IMR-90 (cell line): ENCODE data around the gene RPS28. TPM values are rescaled to one million over a fixed set of nuclear protein-coding genes. Genes with fewer than 3 reads are reported as not detected.
A peak's percentile ranks its signal among the peaks of the same experiment; 100 is the strongest.

ENCODE experiments used
- ATAC-seq: fragments of 200-7000 bp; cut with Tn5 transposase; 2 replicates; pipeline ENCODE4 v1.9.1; 2020; ENCODE audit warnings: low read depth, mild to moderate bottlenecking, moderate library complexity
- BruUV-seq: library from RNA; stranded (reverse); fragments of 400-500 nt; replicated peaks from 2 replicates; lab custom pipeline; 2021; lab: Mats Ljungman, UMichigan
- CTCF ChIA-PET: fragments of 300-600 bp; formaldehyde crosslinking; extraction: SDS; loops from one replicate; lab custom pipeline; 2021; ENCODE audit warnings: antibody characterized with exemption; lab: Yijun Ruan, JAX
- POLR2A ChIA-PET: fragments of 300-600 bp; sonication (Branson Sonifier 250); formaldehyde crosslinking; loops from one replicate; lab custom pipeline; 2022; ENCODE audit warnings: antibody characterized with exemption; ENCODE audit not compliant: unreplicated experiment; lab: Charles Lee
- DNase-seq: peaks from one replicate; pipeline ENCODE4 v3.0.0; 2013
- H2AFZ ChIP-seq: replicated peaks from 2 replicates; pipeline ENCODE3; 2013; ENCODE audit warnings: low read length, mild to moderate bottlenecking; ENCODE audit not compliant: poor library complexity
- H2AK5ac ChIP-seq: 2 replicates; pipeline ENCODE4 v1.6.1; 2013; ENCODE audit warnings: low read depth, low read length, inconsistent platforms
- H2AK9ac ChIP-seq: replicated peaks from 2 replicates; pipeline ENCODE3; 2013; ENCODE audit warnings: mild to moderate bottlenecking, low read depth, low read length, moderate library complexity; ENCODE audit not compliant: poor library complexity
- H2BK120ac ChIP-seq: 2 replicates; pipeline ENCODE4 v1.6.1; 2013; ENCODE audit warnings: low read depth, low read length, inconsistent platforms
- H2BK15ac ChIP-seq: 3 replicates; pipeline ENCODE4 v1.6.1; 2013; ENCODE audit warnings: low read depth, low read length, inconsistent platforms
- H2BK20ac ChIP-seq: 2 replicates; pipeline ENCODE4 v1.6.1; 2013; ENCODE audit warnings: low read depth, mild to moderate bottlenecking, inconsistent platforms, low read length, moderate library complexity
- H2BK5ac ChIP-seq: 2 replicates; pipeline ENCODE4 v1.6.1; 2013; ENCODE audit warnings: mild to moderate bottlenecking, low read depth, low read length, inconsistent platforms; ENCODE audit not compliant: poor library complexity, severe bottlenecking
- H3K14ac ChIP-seq: replicated peaks from 2 replicates; pipeline ENCODE4 v1.6.1; 2013; ENCODE audit warnings: low read depth, low read length, inconsistent platforms
- H3K18ac ChIP-seq: 2 replicates; pipeline ENCODE4 v1.6.1; 2013; ENCODE audit warnings: low read depth, low read length, control low read depth
- H3K23ac ChIP-seq: 2 replicates; pipeline ENCODE4 v1.6.1; 2013; ENCODE audit warnings: low read depth, low read length, inconsistent platforms
- H3K27ac ChIP-seq: 2 replicates; pipeline ENCODE4 v1.5.1; 2013; ENCODE audit warnings: mild to moderate bottlenecking, control low read depth, low read length; ENCODE audit not compliant: insufficient read depth
- H3K27me3 ChIP-seq: 2 replicates; pipeline ENCODE4 v1.6.1; 2013; ENCODE audit warnings: low read length; ENCODE audit not compliant: control insufficient read depth, insufficient read depth
- H3K36me3 ChIP-seq: 2 replicates; pipeline ENCODE4 v1.6.1; 2013; ENCODE audit warnings: low read length, mixed read lengths; ENCODE audit not compliant: control insufficient read depth, insufficient read depth
- H3K4ac ChIP-seq: 2 replicates; pipeline ENCODE4 v1.6.1; 2013; ENCODE audit warnings: low read depth, low read length, inconsistent platforms
- H3K4me1 ChIP-seq: 2 replicates; pipeline ENCODE4 v1.6.1; 2013; ENCODE audit warnings: low read length, mixed read lengths; ENCODE audit not compliant: control insufficient read depth, insufficient read depth
- H3K4me2 ChIP-seq: 2 replicates; pipeline ENCODE4 v1.6.1; 2013; ENCODE audit warnings: low read depth, mild to moderate bottlenecking, control low read depth, low read length, moderate library complexity
- H3K4me3 ChIP-seq: 2 replicates; pipeline ENCODE4 v1.5.1; 2013; ENCODE audit warnings: low read depth, mild to moderate bottlenecking, control low read depth, low read length, moderate library complexity; ENCODE audit not compliant: insufficient read depth
- H3K56ac ChIP-seq: 2 replicates; pipeline ENCODE4 v1.6.1; 2013; ENCODE audit warnings: low read length, inconsistent platforms; ENCODE audit not compliant: insufficient read depth; ENCODE audit errors: extremely low read depth
- H3K79me1 ChIP-seq, 2 experiments: 2 replicates each; pipeline ENCODE4 v1.6.1; 2013; ENCODE audit warnings: low read length in 2 of 2, inconsistent platforms in 1 of 2, low read depth in 1 of 2
- H3K9ac ChIP-seq: 2 replicates; pipeline ENCODE4 v1.6.1; 2013; ENCODE audit warnings: low read depth, low read length, control low read depth
- H3K9me1 ChIP-seq: 2 replicates; pipeline ENCODE4 v1.6.1; 2013; ENCODE audit warnings: low read length, inconsistent platforms; ENCODE audit not compliant: insufficient read depth
- H3K9me3 ChIP-seq: 2 replicates; pipeline ENCODE4 v1.6.1; 2013; ENCODE audit warnings: low read length; ENCODE audit not compliant: control insufficient read depth, insufficient read depth
- H4K20me1 ChIP-seq: 2 replicates; pipeline ENCODE4 v1.6.1; 2013; ENCODE audit warnings: low read length, inconsistent platforms; ENCODE audit not compliant: insufficient read depth
- H4K5ac ChIP-seq: 2 replicates; pipeline ENCODE4 v1.6.1; 2013; ENCODE audit warnings: mild to moderate bottlenecking, low read depth, low read length, control low read depth
- H4K8ac ChIP-seq, 2 experiments: 2 replicates each; pipeline ENCODE4 v1.6.1; 2013; ENCODE audit warnings: low read depth in 2 of 2, low read length in 2 of 2, control low read depth in 1 of 2, inconsistent platforms in 1 of 2
- H4K91ac ChIP-seq: 2 replicates; pipeline ENCODE4 v1.6.1; 2013; ENCODE audit warnings: low read depth, low read length, inconsistent platforms; ENCODE audit not compliant: insufficient read depth
- BHLHE40 ChIP-seq: fragments of 150-350 bp; IDR thresholded peaks from 2 replicates; pipeline ENCODE4 v1.6.1; 2016; ENCODE audit warnings: mild to moderate bottlenecking, low read depth, low read length
- CEBPB ChIP-seq: IDR thresholded peaks from 2 replicates; pipeline ENCODE4 v1.6.1; 2012; ENCODE audit warnings: low read depth, low read length, improper control_type of control experiment
- CHD1 ChIP-seq: IDR thresholded peaks from 2 replicates; pipeline ENCODE4 v1.6.1; 2012; ENCODE audit warnings: low read depth, low read length, improper control_type of control experiment
- MAFK ChIP-seq: IDR thresholded peaks from 2 replicates; pipeline ENCODE4 v1.6.1; 2012; ENCODE audit warnings: low read depth, low read length, improper control_type of control experiment
- MXI1 ChIP-seq: IDR thresholded peaks from 2 replicates; pipeline ENCODE4 v1.6.1; 2012; ENCODE audit warnings: low read depth, mild to moderate bottlenecking, low read length, moderate library complexity, borderline replicate concordance
- POLR2A ChIP-seq: IDR thresholded peaks from 2 replicates; pipeline ENCODE4 v1.6.1; 2012; ENCODE audit warnings: mild to moderate bottlenecking, low read depth, low read length
- RAD21 ChIP-seq: IDR thresholded peaks from 2 replicates; pipeline ENCODE4 v1.6.1; 2012; ENCODE audit warnings: low read length, improper control_type of control experiment
- RCOR1 ChIP-seq: IDR thresholded peaks from 2 replicates; pipeline ENCODE4 v1.6.1; 2012; ENCODE audit warnings: mild to moderate bottlenecking, low read length, improper control_type of control experiment; ENCODE audit not compliant: insufficient replicate concordance
- RFX5 ChIP-seq: IDR thresholded peaks from 2 replicates; pipeline ENCODE4 v1.8.0; 2012; ENCODE audit warnings: low read depth, mild to moderate bottlenecking, low read length, moderate library complexity
- WGBS, 2 experiments: methylation state at CpG; one replicate each; pipeline versions ENCODE4 v1.1.5 to v1.1.7; 2013; ENCODE audit warnings: missing lambda C conversion rate in 2 of 2; ENCODE audit not compliant: insufficient read length in 1 of 2; ENCODE audit errors: extremely low coverage in 2 of 2; 5-methylcytosine and 5-hydroxymethylcytosine counted together
- dilution Hi-C: fragments of 300-500 bp; cut with HindIII; formaldehyde crosslinking; loops from one replicate; pipeline ENCODE4 v1.14.3; 2018; ENCODE audit warnings: low sequenced_read_pairs; ENCODE audit not compliant: unreplicated experiment
- in situ Hi-C: fragments of 300-500 bp; cut with MboI; formaldehyde crosslinking; loops from 3 replicates; pipeline ENCODE4 v1.14.3; 2019; ENCODE audit warnings: low sequenced_read_pairs, inconsistent platforms, mixed read lengths
- intact Hi-C: fragments of 100-400 bp; cut with micrococcal nuclease; formaldehyde crosslinking; loops from 2 replicates; pipeline ENCODE4 v1.10.0; 2022
- polyA plus RNA-seq, 3 experiments: library from polyadenylated mRNA; depleted of rRNA; stranded (reverse); fragments of >200 nt; gene quantifications; 2 replicates each; pipeline ENCODE4 v1.2.3, GENCODE V29; 2012; ENCODE audit warnings: low replicate concordance in 1 of 3
- total RNA-seq: library from RNA; depleted of rRNA; stranded (reverse); fragments of >200 nt; gene quantifications from 2 replicates; pipeline ENCODE4 v1.2.3, GENCODE V29; 2012
- TF ChIP-seq, protein P1 (sequence below): conservative IDR thresholded peaks from 2 replicates; pipeline ENCODE4 v1.5.1; 2012; ENCODE audit warnings: mild to moderate bottlenecking, low read depth, low read length, improper control_type of control experiment
- TF ChIP-seq, protein P2 (sequence below): fragments of 150-350 bp; IDR thresholded peaks from 2 replicates; pipeline ENCODE4 v1.6.1; 2016; ENCODE audit warnings: low read depth, mild to moderate bottlenecking, low read length, moderate library complexity, borderline replicate concordance

The RPS28 gene
- total and polyA plus RNA-seq, 2 of the 4 experiments (the other 2 are of a cell fraction): 143 to 643 TPM

DNA sequence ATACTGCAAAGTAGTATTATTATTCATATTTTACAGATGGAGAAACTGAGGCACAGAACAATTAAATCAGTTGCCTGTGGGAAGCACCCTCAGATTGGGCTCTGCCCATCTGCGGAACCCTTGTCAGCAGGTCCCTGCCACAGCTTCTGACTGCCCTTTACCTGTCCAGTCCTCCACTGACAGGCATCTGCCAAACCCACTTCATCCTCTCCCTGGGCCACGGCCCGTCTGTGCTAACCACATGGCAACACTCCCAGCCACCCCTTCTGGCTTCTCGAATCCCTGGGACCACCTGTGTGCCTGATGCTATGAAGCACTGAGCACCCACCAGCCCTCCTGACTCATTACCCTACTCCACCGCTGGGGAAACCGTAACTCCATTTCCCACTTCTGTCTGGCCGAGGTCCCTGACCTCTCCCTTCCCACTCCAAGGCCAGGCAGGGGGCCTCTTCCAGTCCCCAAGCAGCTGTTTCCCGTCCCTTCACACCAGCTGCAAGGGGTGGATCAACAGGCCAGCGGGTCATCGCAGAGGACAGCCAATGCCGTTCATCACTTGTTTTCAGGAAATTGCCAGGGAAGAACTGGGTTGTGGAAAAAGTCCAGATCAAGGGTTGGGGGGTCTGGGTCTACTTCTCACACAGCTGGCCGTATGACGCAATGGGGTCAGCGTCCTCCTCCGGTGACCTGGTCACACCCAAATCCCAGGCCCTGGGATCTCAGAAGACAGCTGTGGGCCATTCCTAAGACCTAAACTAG, 19.2 kb downstream of the RPS28 start:
- H2AK9ac ChIP-seq: no peak overlapping the region
- peak overlapping the region; percentile 81 for H2AFZ ChIP-seq
- no peak overlapping the region for H3K14ac ChIP-seq
- POLR2A ChIA-PET: no interaction called here
- H3K4me2 ChIP-seq: no peak overlapping the region
- H3K79me1 ChIP-seq: no peaks in the 10 kb centered on the region
- H3K9me1 ChIP-seq: no peaks in the 10 kb centered on the region
- 8% methylated on average over 10 of the region's 15 CpGs; no CpG with 5 or more reads in 1 of the 2 experiments for WGBS, 2 experiments
- no peak overlapping the region for H3K27ac ChIP-seq
- no peak overlapping the region for H4K91ac ChIP-seq
- no peak overlapping the region for H3K23ac ChIP-seq
- no peak overlapping the region for H3K4me3 ChIP-seq
- H2BK120ac ChIP-seq: no peak overlapping the region
- H3K18ac ChIP-seq: no peak overlapping the region
- CTCF ChIA-PET: interaction anchor here (0.6 kb wide), 2 partner anchors 13 to 73 kb away, joined by 3 to 7 read pairs; no protein-coding TSS in a partner anchor
- H4K5ac ChIP-seq: no peak overlapping the region
- H4K8ac ChIP-seq: no peak overlapping the region
- TF ChIP-seq RFX5 (no peak), RAD21 (no peak), CEBPB (0 out of 2 replicates have a peak, but pooled peaks have one; percentile 26), MAFK (no peak), CHD1 (no peak), MXI1 (no peak), BHLHE40 (no peak), RCOR1 (no peak), POLR2A (no peak)
- TF ChIP-seq, protein P1, sequence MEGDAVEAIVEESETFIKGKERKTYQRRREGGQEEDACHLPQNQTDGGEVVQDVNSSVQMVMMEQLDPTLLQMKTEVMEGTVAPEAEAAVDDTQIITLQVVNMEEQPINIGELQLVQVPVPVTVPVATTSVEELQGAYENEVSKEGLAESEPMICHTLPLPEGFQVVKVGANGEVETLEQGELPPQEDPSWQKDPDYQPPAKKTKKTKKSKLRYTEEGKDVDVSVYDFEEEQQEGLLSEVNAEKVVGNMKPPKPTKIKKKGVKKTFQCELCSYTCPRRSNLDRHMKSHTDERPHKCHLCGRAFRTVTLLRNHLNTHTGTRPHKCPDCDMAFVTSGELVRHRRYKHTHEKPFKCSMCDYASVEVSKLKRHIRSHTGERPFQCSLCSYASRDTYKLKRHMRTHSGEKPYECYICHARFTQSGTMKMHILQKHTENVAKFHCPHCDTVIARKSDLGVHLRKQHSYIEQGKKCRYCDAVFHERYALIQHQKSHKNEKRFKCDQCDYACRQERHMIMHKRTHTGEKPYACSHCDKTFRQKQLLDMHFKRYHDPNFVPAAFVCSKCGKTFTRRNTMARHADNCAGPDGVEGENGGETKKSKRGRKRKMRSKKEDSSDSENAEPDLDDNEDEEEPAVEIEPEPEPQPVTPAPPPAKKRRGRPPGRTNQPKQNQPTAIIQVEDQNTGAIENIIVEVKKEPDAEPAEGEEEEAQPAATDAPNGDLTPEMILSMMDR: 0 out of 2 replicates have a peak, but pooled peaks have one; percentile 13
- TF ChIP-seq, protein P2, sequence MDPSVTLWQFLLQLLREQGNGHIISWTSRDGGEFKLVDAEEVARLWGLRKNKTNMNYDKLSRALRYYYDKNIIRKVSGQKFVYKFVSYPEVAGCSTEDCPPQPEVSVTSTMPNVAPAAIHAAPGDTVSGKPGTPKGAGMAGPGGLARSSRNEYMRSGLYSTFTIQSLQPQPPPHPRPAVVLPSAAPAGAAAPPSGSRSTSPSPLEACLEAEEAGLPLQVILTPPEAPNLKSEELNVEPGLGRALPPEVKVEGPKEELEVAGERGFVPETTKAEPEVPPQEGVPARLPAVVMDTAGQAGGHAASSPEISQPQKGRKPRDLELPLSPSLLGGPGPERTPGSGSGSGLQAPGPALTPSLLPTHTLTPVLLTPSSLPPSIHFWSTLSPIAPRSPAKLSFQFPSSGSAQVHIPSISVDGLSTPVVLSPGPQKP: no peak
- DNase-seq (no peak), ATAC-seq (peak; percentile 15)
- no peaks in the 10 kb centered on the region for H3K36me3 ChIP-seq
- intact Hi-C loops (no loop called here), dilution Hi-C loops (no loop called here), in situ Hi-C loops (loop anchor here (5.0 kb wide), 1 partner anchor 232 kb away; no protein-coding TSS in a partner anchor)
- peaks cover 4% of the 10 kb centered on the region; the same call in 1 of the 2 replicates for H3K4me1 ChIP-seq
- H2BK5ac ChIP-seq: no peak overlapping the region
- H3K9ac ChIP-seq: no peak overlapping the region
- H2AK5ac ChIP-seq: no peak overlapping the region
- no peaks in the 10 kb centered on the region for H3K9me3 ChIP-seq
- no TSS peak for BruUV-seq
- no peak overlapping the region for H3K56ac ChIP-seq
- peaks cover 26% of the 10 kb centered on the region for H3K27me3 ChIP-seq
- no peak overlapping the region for H2BK15ac ChIP-seq
- no peak overlapping the region for H2BK20ac ChIP-seq
- no peak overlapping the region for H3K4ac ChIP-seq
- no peaks in the 10 kb centered on the region for H4K20me1 ChIP-seq
